Measurements from ENCODE around the gene AFAP1. TPM values are rescaled to one million over a fixed set of nuclear protein-coding genes. Genes with fewer than 3 reads are reported as not detected.

The AFAP1 gene
- total and polyA plus RNA-seq, 12 donors = 2.9 to 8.9 (median 5.8) TPM

GRCh38 chr4:7847206-7847605 lies 92.5 kb downstream of the AFAP1 start:
- no peak for DNase-seq
- Histone ChIP-seq H3K9me3 (no peaks in the 10 kb centered on the region), H3K4me3 (no peak overlapping the region), H3K36me3 (peaks cover 0 to 21% (median 0%) of the 10 kb centered on the region in 9 donors), H3K27me3 (no peaks in the 10 kb centered on the region), H3K27ac (no peak overlapping the region), H3K4me1 (peaks cover 3 to 26% (median 24%) of the 10 kb centered on the region in 9 donors)
- ATAC-seq = no peak
- WGBS, 2 donors = 88 to 90% methylated on average over 6 of the region's 6 CpGs
- intact Hi-C loops (cut with DNase I) = no loop called here
- TF ChIP-seq, protein P1, sequence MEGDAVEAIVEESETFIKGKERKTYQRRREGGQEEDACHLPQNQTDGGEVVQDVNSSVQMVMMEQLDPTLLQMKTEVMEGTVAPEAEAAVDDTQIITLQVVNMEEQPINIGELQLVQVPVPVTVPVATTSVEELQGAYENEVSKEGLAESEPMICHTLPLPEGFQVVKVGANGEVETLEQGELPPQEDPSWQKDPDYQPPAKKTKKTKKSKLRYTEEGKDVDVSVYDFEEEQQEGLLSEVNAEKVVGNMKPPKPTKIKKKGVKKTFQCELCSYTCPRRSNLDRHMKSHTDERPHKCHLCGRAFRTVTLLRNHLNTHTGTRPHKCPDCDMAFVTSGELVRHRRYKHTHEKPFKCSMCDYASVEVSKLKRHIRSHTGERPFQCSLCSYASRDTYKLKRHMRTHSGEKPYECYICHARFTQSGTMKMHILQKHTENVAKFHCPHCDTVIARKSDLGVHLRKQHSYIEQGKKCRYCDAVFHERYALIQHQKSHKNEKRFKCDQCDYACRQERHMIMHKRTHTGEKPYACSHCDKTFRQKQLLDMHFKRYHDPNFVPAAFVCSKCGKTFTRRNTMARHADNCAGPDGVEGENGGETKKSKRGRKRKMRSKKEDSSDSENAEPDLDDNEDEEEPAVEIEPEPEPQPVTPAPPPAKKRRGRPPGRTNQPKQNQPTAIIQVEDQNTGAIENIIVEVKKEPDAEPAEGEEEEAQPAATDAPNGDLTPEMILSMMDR (IDR thresholded peaks at IDR 0.05) = no peak

- no peak overlapping the region for H3K27ac ChIP-seq
- peaks cover 0 to 17% (median 0%) of the 10 kb centered on the region in 9 donors for H3K36me3 ChIP-seq
- TF ChIP-seq, protein P1 (IDR thresholded peaks at IDR 0.05) = peak in 1 of 9 donors; percentile 5
- peaks cover 3 to 38% (median 30%) of the 10 kb centered on the region in 9 donors for H3K4me1 ChIP-seq
- H3K9me3 ChIP-seq = no peaks in the 10 kb centered on the region
- intact Hi-C loops (cut with DNase I) = no loop called here
- DNase-seq (no peak), ATAC-seq (no peak)
- no peaks in the 10 kb centered on the region for H3K27me3 ChIP-seq
- no peak overlapping the region for H3K4me3 ChIP-seq
- 85 to 88% methylated on average over 13 of the region's 13 CpGs for WGBS, 2 donors
Measured at GRCh38 chr4:7845493-7846128, 94.0 kb downstream of the AFAP1 start.

- ATAC-seq = no peak
- no peak for DNase-seq
- no peaks in the 10 kb centered on the region for H3K9me3 ChIP-seq
- H3K4me3 ChIP-seq = no peak overlapping the region
- TF ChIP-seq, protein P1 (IDR thresholded peaks at IDR 0.05) = peak in 3 of 9 donors; percentile 1 to 13 (median 4)
- H3K36me3 ChIP-seq = peaks cover 0 to 16% (median 0%) of the 10 kb centered on the region in 9 donors
- intact Hi-C loops (cut with DNase I) = loop anchor here in 6 of 10 donors (1.0 to 5.0 kb wide), 3 partner anchors 37 to 42 kb away; no protein-coding TSS in a partner anchor
- WGBS, 2 donors = 72 to 75% methylated on average over 11 of the region's 11 CpGs
- no peaks in the 10 kb centered on the region for H3K27me3 ChIP-seq
- H3K27ac ChIP-seq = peak overlapping the region in 5 of 10 donors; percentile 71 to 88 (median 83)
- peaks cover 3 to 38% (median 30%) of the 10 kb centered on the region in 9 donors for H3K4me1 ChIP-seq
Measured at GRCh38 chr4:7844594-7844991, 95.1 kb downstream of the AFAP1 start.

DNA sequence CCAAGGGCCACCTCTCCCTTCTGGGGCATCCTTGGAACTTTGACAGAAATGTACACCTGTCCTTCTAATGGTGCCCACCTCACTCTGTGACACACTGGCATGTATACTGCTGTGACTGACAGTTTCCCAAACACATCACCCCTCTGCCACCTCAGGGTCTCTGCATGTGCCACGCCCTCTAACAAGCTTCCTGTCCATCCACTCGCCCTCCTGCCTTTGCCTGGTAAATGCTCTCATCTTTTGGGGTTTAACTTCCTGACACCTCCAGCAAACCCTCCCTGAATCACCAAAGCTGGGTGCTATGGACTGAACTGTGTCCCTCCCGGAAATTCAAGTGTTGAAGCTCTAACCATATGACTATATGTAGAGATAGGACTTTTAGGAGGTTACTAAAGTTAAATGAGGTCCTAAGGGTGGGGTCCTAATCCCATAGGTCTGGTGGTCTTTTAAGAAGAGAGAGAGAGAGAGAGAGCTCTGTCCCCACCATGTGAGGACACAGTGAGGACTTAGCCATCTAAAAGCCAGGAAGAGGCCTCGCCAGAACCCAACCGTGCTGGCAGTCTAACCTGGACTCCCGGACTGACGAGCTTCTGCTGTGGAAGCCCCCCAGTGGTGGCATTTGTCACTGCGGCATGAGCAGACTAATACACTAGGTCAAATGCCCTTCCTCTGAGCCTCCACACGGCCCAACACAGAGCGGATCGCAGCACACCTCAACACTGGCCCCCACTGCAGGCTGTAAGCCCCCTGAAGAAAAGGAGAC lies 95.6 kb downstream of the AFAP1 start:
- peaks cover 3 to 38% (median 30%) of the 10 kb centered on the region in 9 donors for H3K4me1 ChIP-seq
- WGBS, 2 donors = 55% methylated on average over 11 of the region's 11 CpGs
- peaks cover 0 to 10% (median 0%) of the 10 kb centered on the region in 9 donors for H3K36me3 ChIP-seq
- peak; percentile 43 to 68 (median 54) for ATAC-seq
- no peak overlapping the region for H3K4me3 ChIP-seq
- no peaks in the 10 kb centered on the region for H3K27me3 ChIP-seq
- TF ChIP-seq, protein P1 (IDR thresholded peaks at IDR 0.05) = peak; percentile 59 to 74 (median 64)
- peak overlapping the region in 8 of 10 donors; percentile 56 to 88 (median 78) for H3K27ac ChIP-seq
- intact Hi-C loops (cut with DNase I) = loop anchor here in 6 of 10 donors (1.0 to 5.0 kb wide), 3 partner anchors 37 to 42 kb away; no protein-coding TSS in a partner anchor
- DNase-seq = peak; percentile 79 to 81
- no peaks in the 10 kb centered on the region for H3K9me3 ChIP-seq
